GM21529 (cell line): ENCODE measurements around the gene DDX49.

Experiments used
- ATAC-seq: cut with Tn5 transposase; IDR thresholded peaks from one replicate; pipeline ENCODE4 v1.9.1; 2021; ENCODE audit not compliant: unreplicated experiment

The DDX49 gene

GRCh38 chr19:18969931-18970659 is 50.6 kb downstream of the DDX49 start:
- ATAC-seq, result no peak

- ATAC-seq, result no peak
Observed at GRCh38 chr19:18972301-18972811, 52.8 kb downstream of the DDX49 start.

- ATAC-seq, result no peak
Observed at GRCh38 chr19:18972851-18973250, 53.3 kb downstream of the DDX49 start.

GRCh38 chr19:18975011-18975410 is 55.5 kb downstream of the DDX49 start:
- no peak for ATAC-seq

- ATAC-seq, result no peak
Observed at GRCh38 chr19:18975869-18976268, 56.4 kb downstream of the DDX49 start.
